WTC11 (cell line): ENCODE measurements around the gene DOP1A.

ENCODE experiments used
- FOXP1 ChIP-seq: sonication (generic); formaldehyde crosslinking; IDR thresholded peaks from 2 replicates; pipeline ENCODE4 v1.8.0; 2022; ENCODE audit warnings: missing genetic modification reagents, mild to moderate bottlenecking, moderate library complexity, borderline replicate concordance
- NR2C2 ChIP-seq: sonication (generic); formaldehyde crosslinking; IDR thresholded peaks from 2 replicates; pipeline ENCODE4 v1.8.0; 2022; ENCODE audit warnings: mild to moderate bottlenecking, missing genetic modification reagents
- OVOL2 ChIP-seq: fragments of 250-450 bp; sonication (Bioruptor Pico); IDR thresholded peaks from 2 replicates; pipeline ENCODE4 v1.9.0; 2021; ENCODE audit warnings: mild to moderate bottlenecking, borderline replicate concordance
- ZNF232 ChIP-seq: sonication (generic); formaldehyde crosslinking; IDR thresholded peaks from 2 replicates; pipeline ENCODE4 v1.8.0; 2022; ENCODE audit warnings: mild to moderate bottlenecking, missing genetic modification reagents
- ZNF423 ChIP-seq: fragments of 250-450 bp; sonication (Bioruptor Pico); IDR thresholded peaks from 2 replicates; pipeline ENCODE4 v2.1.2; 2022; ENCODE audit warnings: mild to moderate bottlenecking, moderate library complexity
- TF ChIP-seq, protein P1 (sequence below): sonication (generic); formaldehyde crosslinking; conservative IDR thresholded peaks from 2 replicates; pipeline ENCODE4 v1.8.1; 2022; ENCODE audit warnings: mild to moderate bottlenecking, missing genetic modification reagents

DNA sequence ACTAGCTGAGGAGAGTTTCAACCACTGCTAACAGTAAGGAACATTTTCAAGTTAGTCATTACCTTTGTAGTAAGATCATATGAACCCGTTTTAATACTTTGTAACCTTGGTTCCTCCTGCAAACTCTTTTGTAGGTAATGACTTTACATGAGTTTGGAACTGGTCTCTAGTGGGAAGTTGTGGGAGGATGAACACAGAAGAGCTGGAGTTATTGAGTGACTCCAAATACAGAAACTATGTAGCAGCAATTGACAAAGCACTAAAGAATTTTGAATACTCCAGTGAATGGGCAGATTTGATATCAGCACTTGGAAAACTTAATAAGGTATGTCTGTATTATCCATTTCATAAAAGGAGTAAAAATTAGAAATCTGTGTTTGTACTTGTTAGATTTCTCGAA, 29.3 kb downstream of the DOP1A start:
- TF ChIP-seq NR2C2 (CRISPR knock-in tag), result no peak
- no peak for TF ChIP-seq ZNF423 (CRISPR knock-in tag)
- TF ChIP-seq FOXP1 (CRISPR knock-in tag), result no peak
- TF ChIP-seq OVOL2 (CRISPR knock-in tag), result no peak
- TF ChIP-seq, protein P1, sequence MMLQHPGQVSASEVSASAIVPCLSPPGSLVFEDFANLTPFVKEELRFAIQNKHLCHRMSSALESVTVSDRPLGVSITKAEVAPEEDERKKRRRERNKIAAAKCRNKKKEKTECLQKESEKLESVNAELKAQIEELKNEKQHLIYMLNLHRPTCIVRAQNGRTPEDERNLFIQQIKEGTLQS, result no peak
- no peak for TF ChIP-seq ZNF232 (CRISPR knock-in tag)
